Brain microvascular endothelial cell (primary cell): ENCODE data around the gene SDK1.

Experiments used
- DNase-seq: peaks from one replicate; pipeline ENCODE4 v3.0.0-alpha.2; 2020
- H3K27ac ChIP-seq: fragments of 250-450 bp; sonication (Bioruptor Pico); 2 replicates; pipeline ENCODE4 v1.5.1; 2020; ENCODE audit warnings: mild to moderate bottlenecking, moderate library complexity
- H3K27me3 ChIP-seq: fragments of 250-450 bp; sonication (Bioruptor Pico); replicated peaks from 2 replicates; pipeline ENCODE4 v1.5.1; 2020; ENCODE audit warnings: mild to moderate bottlenecking
- H3K36me3 ChIP-seq: fragments of 250-450 bp; sonication (Bioruptor Pico); replicated peaks from 2 replicates; pipeline ENCODE4 v1.5.1; 2020; ENCODE audit warnings: mild to moderate bottlenecking
- H3K4me3 ChIP-seq: 2 replicates; pipeline ENCODE4 v1.5.1; 2011; ENCODE audit warnings: low read depth, mild to moderate bottlenecking, control low read depth, low read length, moderate library complexity
- CTCF ChIP-seq: IDR thresholded peaks from 2 replicates; pipeline ENCODE4 v1.5.1; 2011; ENCODE audit warnings: low read depth, mild to moderate bottlenecking, moderate library complexity, low read length, control low read depth, inconsistent platforms; ENCODE audit errors: missing control alignments
- in situ Hi-C: cut with HindIII; loops from 2 replicates; pipeline ENCODE4 v1.10.0; 2017; ENCODE audit warnings: low sequenced_read_pairs, low pct_ligation_motif_present

The SDK1 gene

GRCh38 chr7:3301831-3302618 lies 973 bp downstream of the SDK1 start:
- H3K27me3 ChIP-seq: peaks cover 2% of the 10 kb centered on the region
- DNase-seq: no peak

GRCh38 chr7:3302681-3303320 lies 1.7 kb downstream of the SDK1 start:
- H3K36me3 ChIP-seq: no peaks in the 10 kb centered on the region
- H3K27ac ChIP-seq: no peak overlapping the region
- TF ChIP-seq CTCF: no peak
- in situ Hi-C loops: no loop called here
- no peak for DNase-seq
- no peak overlapping the region for H3K4me3 ChIP-seq
- H3K27me3 ChIP-seq: peaks cover 2% of the 10 kb centered on the region

More at GRCh38 chr7:3301831-3302618, 973 bp downstream of the SDK1 start:
- Histone ChIP-seq H3K27ac (no peak overlapping the region), H3K4me3 (peak overlapping the region; percentile 47), H3K36me3 (no peaks in the 10 kb centered on the region)
- in situ Hi-C loops: no loop called here
- TF ChIP-seq CTCF: peak; percentile 54

GRCh38 chr7:3304131-3304530 lies 3.1 kb downstream of the SDK1 start:
- no peak for TF ChIP-seq CTCF
- DNase-seq: no peak
- in situ Hi-C loops: no loop called here
- H3K36me3 ChIP-seq: no peaks in the 10 kb centered on the region
- H3K4me3 ChIP-seq: no peak overlapping the region
- peaks cover 2% of the 10 kb centered on the region for H3K27me3 ChIP-seq
- no peak overlapping the region for H3K27ac ChIP-seq

GRCh38 chr7:3307435-3307834 lies 6.4 kb downstream of the SDK1 start:
- Histone ChIP-seq H3K36me3 (no peaks in the 10 kb centered on the region), H3K4me3 (no peak overlapping the region), H3K27me3 (no peaks in the 10 kb centered on the region), H3K27ac (no peak overlapping the region)
- in situ Hi-C loops: no loop called here
- DNase-seq: no peak
- no peak for TF ChIP-seq CTCF

GRCh38 chr7:3309140-3309539 lies 8.1 kb downstream of the SDK1 start:
- Histone ChIP-seq H3K36me3 (no peaks in the 10 kb centered on the region), H3K4me3 (no peak overlapping the region), H3K27me3 (no peaks in the 10 kb centered on the region), H3K27ac (no peak overlapping the region)
- in situ Hi-C loops: no loop called here
- TF ChIP-seq CTCF: no peak
- DNase-seq: no peak
